ENCODE measurements around the gene BRCA2. TPM values are rescaled to one million over a fixed set of nuclear protein-coding genes. Genes with fewer than 3 reads are reported as not detected.
"Not testable (repeated sequence)": the region's sequence is repeated elsewhere in the genome, so short reads cannot be mapped to it uniquely, and the experiment has no call there.

Gene BRCA2
- total and polyA plus RNA-seq, 2 donors, result 0.19 to 16.0 TPM

GRCh38 chr13:32317716-32318465, 2.6 kb downstream of the BRCA2 start:
- Histone ChIP-seq H3K27ac (ENCODE audit: low read depth) (no peak overlapping the region), H3K4me1 (ENCODE audit: insufficient read depth) (no peaks in the 10 kb centered on the region), H3K4me3 (ENCODE audit: low read depth, low read length) (no peak overlapping the region), H3K36me3 (ENCODE audit: insufficient read depth) (no peaks in the 10 kb centered on the region)
- WGBS, result 94% methylated on average over 2 of the region's 2 CpGs
- DNase-seq (ENCODE audit: extremely low spot score), result no peak

- 71% methylated on average over 4 of the region's 4 CpGs for WGBS
- Histone ChIP-seq H3K4me1 (ENCODE audit: insufficient read depth) (no peaks in the 10 kb centered on the region), H3K36me3 (ENCODE audit: insufficient read depth) (no peaks in the 10 kb centered on the region), H3K4me3 (ENCODE audit: low read depth, low read length) (no peak overlapping the region), H3K27ac (ENCODE audit: low read depth) (no peak overlapping the region)
- DNase-seq (ENCODE audit: extremely low spot score), result no peak
Observed at GRCh38 chr13:32320528-32320927, 5.2 kb downstream of the BRCA2 start.

DNA sequence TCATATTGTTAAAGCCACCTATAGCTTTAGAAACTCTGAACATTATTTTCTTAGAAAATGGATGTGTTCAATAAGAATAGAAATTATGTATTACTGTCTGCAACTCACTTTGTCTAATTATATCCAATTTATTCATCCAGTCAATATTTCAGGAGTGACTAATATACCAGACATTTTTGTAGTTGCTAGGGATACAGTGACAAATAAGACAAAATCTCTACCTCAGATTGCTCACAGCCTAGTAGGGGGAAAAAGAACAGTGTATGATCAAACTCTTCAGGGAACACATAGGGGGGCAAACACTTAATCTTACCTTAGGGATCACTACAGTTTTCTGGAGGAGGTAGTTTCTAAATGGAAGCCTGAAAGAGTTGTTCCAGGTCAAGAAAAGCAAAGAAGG, 8.6 kb downstream of the BRCA2 start:
- no peak for DNase-seq (ENCODE audit: extremely low spot score)
- no peaks in the 10 kb centered on the region for H3K4me1 ChIP-seq (ENCODE audit: insufficient read depth)
- H3K4me3 ChIP-seq (ENCODE audit: low read depth, low read length), result no peak overlapping the region
- H3K27ac ChIP-seq (ENCODE audit: low read depth), result no peak overlapping the region
- no peaks in the 10 kb centered on the region for H3K36me3 ChIP-seq (ENCODE audit: insufficient read depth)

DNA sequence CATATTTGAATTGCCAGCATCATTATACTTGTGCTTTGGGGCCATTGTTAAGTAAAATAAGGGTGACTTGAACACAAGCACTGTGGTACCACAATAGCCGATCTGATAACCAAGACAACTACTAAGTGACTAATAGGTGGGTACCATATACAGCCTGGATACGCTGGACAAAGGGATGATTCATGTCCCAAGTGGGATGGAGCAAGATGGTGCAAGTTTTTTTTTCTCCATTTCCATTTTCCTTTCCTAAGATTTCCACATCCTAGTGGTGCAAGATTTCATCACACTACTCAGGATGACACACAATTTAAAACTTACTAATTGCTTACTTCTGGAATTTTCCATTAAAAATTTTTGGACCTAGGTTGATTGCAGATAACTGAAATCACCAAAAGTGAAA, 15.1 kb downstream of the BRCA2 start:
- Histone ChIP-seq H3K4me3 (ENCODE audit: low read depth, low read length) (no peak overlapping the region), H3K27ac (ENCODE audit: low read depth) (no peak overlapping the region), H3K4me1 (ENCODE audit: insufficient read depth) (no peaks in the 10 kb centered on the region), H3K36me3 (ENCODE audit: insufficient read depth) (no peaks in the 10 kb centered on the region)
- no peak for DNase-seq (ENCODE audit: extremely low spot score)
- WGBS, result 95% methylated on average over 2 of the region's 2 CpGs

- Histone ChIP-seq H3K4me1 (ENCODE audit: insufficient read depth) (no peaks in the 10 kb centered on the region), H3K27ac (ENCODE audit: low read depth) (no peak overlapping the region), H3K36me3 (ENCODE audit: insufficient read depth) (no peaks in the 10 kb centered on the region), H3K4me3 (ENCODE audit: low read depth, low read length) (no peak overlapping the region)
- WGBS, result 55% methylated on average over 2 of the region's 2 CpGs
- no peak for DNase-seq (ENCODE audit: extremely low spot score)
Observed at GRCh38 chr13:32334671-32335070, 19.4 kb downstream of the BRCA2 start.

DNA sequence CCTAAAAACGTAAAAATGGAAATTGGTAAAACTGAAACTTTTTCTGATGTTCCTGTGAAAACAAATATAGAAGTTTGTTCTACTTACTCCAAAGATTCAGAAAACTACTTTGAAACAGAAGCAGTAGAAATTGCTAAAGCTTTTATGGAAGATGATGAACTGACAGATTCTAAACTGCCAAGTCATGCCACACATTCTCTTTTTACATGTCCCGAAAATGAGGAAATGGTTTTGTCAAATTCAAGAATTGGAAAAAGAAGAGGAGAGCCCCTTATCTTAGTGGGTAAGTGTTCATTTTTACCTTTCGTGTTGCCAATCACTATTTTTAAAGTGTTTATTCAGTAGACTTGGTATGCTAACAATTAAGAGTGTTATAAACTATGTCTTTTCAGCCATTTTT, 25.6 kb downstream of the BRCA2 start:
- no peaks in the 10 kb centered on the region for H3K36me3 ChIP-seq (ENCODE audit: insufficient read depth)
- H3K4me1 ChIP-seq (ENCODE audit: insufficient read depth), result no peaks in the 10 kb centered on the region
- DNase-seq (ENCODE audit: extremely low spot score), result no peak
- no peak overlapping the region for H3K4me3 ChIP-seq (ENCODE audit: low read depth, low read length)
- 90% methylated on average over 3 of the region's 3 CpGs for WGBS
- H3K27ac ChIP-seq (ENCODE audit: low read depth), result no peak overlapping the region

- Histone ChIP-seq H3K27ac (ENCODE audit: low read depth) (no peak overlapping the region), H3K4me1 (ENCODE audit: insufficient read depth) (no peaks in the 10 kb centered on the region), H3K36me3 (ENCODE audit: insufficient read depth) (no peaks in the 10 kb centered on the region), H3K4me3 (ENCODE audit: low read depth, low read length) (no peak overlapping the region)
- no peak for DNase-seq (ENCODE audit: extremely low spot score)
- 92% methylated on average over 1 of the region's 1 CpG for WGBS
Observed at GRCh38 chr13:32347651-32348050, 32.3 kb downstream of the BRCA2 start.

DNA sequence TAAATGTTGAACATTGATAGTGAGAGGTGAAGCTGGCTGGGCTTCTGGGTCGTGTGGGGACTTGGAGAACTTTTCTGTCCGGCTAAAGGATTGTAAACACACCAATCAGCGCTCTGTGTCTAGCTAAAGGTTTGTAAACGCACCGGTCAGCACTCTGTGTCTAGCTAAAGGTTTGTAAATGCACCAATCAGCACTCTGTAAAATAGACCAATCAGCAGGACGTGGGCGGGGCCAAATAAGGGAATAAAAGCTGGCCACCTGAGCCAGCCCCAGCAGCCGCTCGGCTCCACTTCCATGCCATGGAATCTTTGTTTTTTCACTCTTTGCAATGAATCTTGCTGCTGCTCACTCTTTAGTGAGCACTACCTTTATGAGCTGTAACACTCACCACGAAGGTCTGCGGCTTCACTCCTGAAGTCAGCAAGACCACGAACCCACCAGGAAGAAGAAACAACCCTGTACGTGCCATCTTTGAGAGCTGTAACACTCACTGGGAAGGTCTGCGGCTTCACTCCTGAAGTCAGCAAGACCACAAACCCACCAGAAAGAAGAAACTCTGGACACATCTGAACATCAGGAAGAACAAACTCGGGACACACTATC, 35.6 kb downstream of the BRCA2 start:
- 96% methylated on average over 15 of the region's 15 CpGs for WGBS
- not testable (repeated sequence) for H3K4me3 ChIP-seq (ENCODE audit: low read depth, low read length); DNase-seq (ENCODE audit: extremely low spot score); H3K36me3 ChIP-seq (ENCODE audit: insufficient read depth); H3K27ac ChIP-seq (ENCODE audit: low read depth); H3K4me1 ChIP-seq (ENCODE audit: insufficient read depth)

- no peaks in the 10 kb centered on the region for H3K36me3 ChIP-seq (ENCODE audit: insufficient read depth)
- H3K4me3 ChIP-seq (ENCODE audit: low read depth, low read length), result no peak overlapping the region
- DNase-seq (ENCODE audit: extremely low spot score), result no peak
- no peak overlapping the region for H3K27ac ChIP-seq (ENCODE audit: low read depth)
- no peaks in the 10 kb centered on the region for H3K4me1 ChIP-seq (ENCODE audit: insufficient read depth)
- WGBS, result 97% methylated on average over 1 of the region's 1 CpG
Observed at GRCh38 chr13:32354040-32354439, 38.7 kb downstream of the BRCA2 start.

DNA sequence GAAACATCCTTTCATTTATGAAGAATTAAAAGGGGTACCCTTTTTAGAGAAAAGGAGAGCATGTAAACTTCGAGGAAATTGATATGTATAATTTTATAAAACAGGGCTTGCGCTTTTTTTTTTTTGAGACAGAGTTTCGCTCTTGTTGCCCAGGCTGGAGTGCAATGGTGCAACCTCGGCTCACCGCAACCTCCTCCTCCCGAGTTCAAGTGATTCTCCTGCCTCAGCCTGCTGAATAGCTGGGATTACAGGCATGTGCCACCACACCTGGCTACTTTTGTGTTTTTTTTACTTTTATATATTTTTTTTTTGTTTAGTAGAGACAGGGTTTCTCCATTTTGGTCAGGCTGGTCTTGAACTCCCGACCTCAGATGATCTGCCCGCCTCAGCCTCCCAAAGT, 40.6 kb downstream of the BRCA2 start:
- not testable (repeated sequence) for H3K27ac ChIP-seq (ENCODE audit: low read depth)

GRCh38 chr13:32362574-32362973, 47.3 kb downstream of the BRCA2 start:
- no peaks in the 10 kb centered on the region for H3K4me1 ChIP-seq (ENCODE audit: insufficient read depth)
- DNase-seq (ENCODE audit: extremely low spot score), result no peak
- no peak overlapping the region for H3K4me3 ChIP-seq (ENCODE audit: low read depth, low read length)
- WGBS, result 90% methylated on average over 2 of the region's 2 CpGs
- no peak overlapping the region for H3K27ac ChIP-seq (ENCODE audit: low read depth)
- no peaks in the 10 kb centered on the region for H3K36me3 ChIP-seq (ENCODE audit: insufficient read depth)

More for the DNA sequence above, 40.6 kb downstream of the BRCA2 start:
- H3K36me3 ChIP-seq (ENCODE audit: insufficient read depth); H3K4me3 ChIP-seq (ENCODE audit: low read depth, low read length); H3K4me1 ChIP-seq (ENCODE audit: insufficient read depth); DNase-seq (ENCODE audit: extremely low spot score): not testable (repeated sequence)
- 97% methylated on average over 8 of the region's 8 CpGs for WGBS

GRCh38 chr13:32370805-32371204, 55.5 kb downstream of the BRCA2 start:
- no peak overlapping the region for H3K4me3 ChIP-seq (ENCODE audit: low read depth, low read length)
- H3K27ac ChIP-seq (ENCODE audit: low read depth), result no peak overlapping the region
- no peaks in the 10 kb centered on the region for H3K36me3 ChIP-seq (ENCODE audit: insufficient read depth)
- H3K4me1 ChIP-seq (ENCODE audit: insufficient read depth), result no peaks in the 10 kb centered on the region
- DNase-seq (ENCODE audit: extremely low spot score), result no peak
- 94% methylated on average over 2 of the region's 2 CpGs for WGBS

- H3K4me1 ChIP-seq (ENCODE audit: insufficient read depth), result no peaks in the 10 kb centered on the region
- DNase-seq (ENCODE audit: extremely low spot score), result no peak
- WGBS, result 93% methylated on average over 13 of the region's 13 CpGs
- no peak overlapping the region for H3K27ac ChIP-seq (ENCODE audit: low read depth)
- no peaks in the 10 kb centered on the region for H3K36me3 ChIP-seq (ENCODE audit: insufficient read depth)
- no peak overlapping the region for H3K4me3 ChIP-seq (ENCODE audit: low read depth, low read length)
Observed at GRCh38 chr13:32376642-32377415, 61.5 kb downstream of the BRCA2 start.

DNA sequence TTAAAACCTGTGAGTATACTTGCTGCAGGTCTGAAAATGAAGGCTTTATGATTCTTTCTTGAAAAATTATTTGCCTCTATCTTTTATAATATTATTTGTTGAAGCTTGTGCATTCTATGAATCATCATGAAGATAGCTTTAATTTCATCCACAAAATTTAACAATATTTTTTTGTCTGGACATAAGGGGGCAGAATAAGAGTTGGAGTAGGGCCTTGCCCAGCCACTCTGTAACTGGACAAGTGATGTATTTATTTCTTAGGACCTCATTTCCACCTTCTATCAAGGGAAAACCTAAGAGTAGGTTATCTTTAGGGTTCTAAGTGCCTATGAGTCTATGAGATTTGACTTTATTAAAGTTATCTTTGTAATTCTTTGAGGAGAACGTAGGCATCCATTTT, 62.7 kb downstream of the BRCA2 start:
- H3K36me3 ChIP-seq (ENCODE audit: insufficient read depth), result no peaks in the 10 kb centered on the region
- H3K27ac ChIP-seq (ENCODE audit: low read depth), result no peak overlapping the region
- H3K4me1 ChIP-seq (ENCODE audit: insufficient read depth), result no peaks in the 10 kb centered on the region
- no peak overlapping the region for H3K4me3 ChIP-seq (ENCODE audit: low read depth, low read length)
- WGBS, result 84% methylated on average over 1 of the region's 1 CpG
- no peak for DNase-seq (ENCODE audit: extremely low spot score)

Data from urinary bladder (tissue), 4 donors.